H1 (cell line): Measurements from ENCODE around the gene CIC.

Source experiments
- CTCF ChIP-seq, 3 experiments: IDR thresholded peaks; 1 replicate in 2 of 3; 2 replicates in 1 of 3; pipeline versions ENCODE4 v1.5.1 to v1.6.1; 2011; ENCODE audit warnings: low read length in 3 of 3, mild to moderate bottlenecking in 3 of 3, inconsistent platforms in 2 of 3, low read depth in 1 of 3, moderate library complexity in 1 of 3; ENCODE audit not compliant: insufficient read depth in 1 of 3; ENCODE audit errors: control extremely low read depth in 1 of 3
- EZH2 ChIP-seq: fragments of 200-600 bp; sonication (generic); IDR thresholded peaks from 2 replicates; pipeline ENCODE4 v1.7.1; 2012; ENCODE audit warnings: low read depth, mild to moderate bottlenecking, moderate library complexity, low read length, inconsistent platforms; ENCODE audit not compliant: severe bottlenecking
- POLR2A ChIP-seq, 2 experiments: IDR thresholded peaks; 1 replicate in 1 of 2; 2 replicates in 1 of 2; pipeline ENCODE4 v1.6.1; 2011; ENCODE audit warnings: low read depth in 2 of 2, low read length in 2 of 2, mild to moderate bottlenecking in 2 of 2; ENCODE audit errors: control extremely low read depth in 1 of 2
- TCF12 ChIP-seq: IDR thresholded peaks from 2 replicates; pipeline ENCODE4 v1.6.1; 2011; ENCODE audit warnings: low read depth, mild to moderate bottlenecking, low read length
- USF2 ChIP-seq: IDR thresholded peaks from 2 replicates; pipeline ENCODE4 v1.6.1; 2011; ENCODE audit warnings: low read length, improper control_type of control experiment

DNA sequence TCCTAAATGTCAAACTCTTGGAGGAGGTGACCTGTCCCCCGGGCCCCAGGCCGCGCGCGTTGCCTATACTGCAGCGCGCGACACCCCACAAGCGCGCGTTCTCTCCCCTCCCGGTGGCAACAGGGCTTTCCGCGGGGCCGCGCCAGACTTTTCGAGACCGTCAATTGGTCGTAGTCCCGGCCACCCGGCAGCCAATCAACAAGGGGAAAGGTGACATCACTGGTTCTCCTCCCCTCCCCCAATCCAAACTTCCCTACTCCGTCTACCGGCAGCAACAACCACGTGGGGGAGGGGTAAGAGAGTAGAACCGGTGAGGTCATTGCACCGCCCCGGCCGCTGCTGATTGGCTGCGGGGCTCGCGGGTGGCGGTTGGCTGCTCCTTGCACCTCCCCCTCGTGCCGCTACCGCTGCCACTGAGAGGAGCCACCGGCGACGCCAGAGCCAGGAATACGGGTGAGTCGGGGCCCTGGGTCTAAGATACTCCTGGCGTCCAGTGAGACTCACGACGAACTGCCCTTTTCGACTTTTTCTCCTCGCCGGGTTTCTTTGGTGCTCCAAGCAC lies 829 bp upstream of the CIC start:
- TF ChIP-seq TCF12 (no peak), CTCF (IDR thresholded peaks at IDR 0.05; ENCODE audit: control extremely low read depth in 1 of 3, insufficient read depth in 1 of 3, low read depth in 1 of 3, low read length in 3 of 3) (no peak), POLR2A (IDR thresholded peaks at IDR 0.05; ENCODE audit: control extremely low read depth in 1 of 2, low read depth in 2 of 2, low read length in 2 of 2) (peak in 1 of 2 experiments; percentile 60; a peak in 2 of 3 replicates), USF2 (peak; percentile 69; the same call in 1 of the 2 replicates), EZH2 (no peak)
